Astrocyte (in vitro differentiated cells and primary cell): ENCODE data around the gene CCDC169. TPM values are rescaled to one million over a fixed set of nuclear protein-coding genes. Genes with fewer than 3 reads are reported as not detected.
A peak's percentile ranks its signal among the peaks of the same experiment; 100 is the strongest.
"Not testable (repeated sequence)": the region's sequence is repeated elsewhere in the genome, so short reads cannot be mapped to it uniquely, and the experiment has no call there.

Experiments
- DNase-seq: peaks from one replicate; pipeline ENCODE4 v3.0.0-alpha.2; 2010; ENCODE audit warnings: low read depth
- FAIRE-seq: peaks from 2 replicates; lab custom pipeline; 2011; peaks lifted over from hg19 to GRCh38; lab: Jason Lieb, UNC
- H2AFZ ChIP-seq: 2 replicates; pipeline ENCODE4 v1.6.0; 2012; ENCODE audit warnings: low read depth, low read length, inconsistent platforms
- H3K27ac ChIP-seq: 2 replicates; pipeline ENCODE4 v1.5.1; 2011; ENCODE audit warnings: low read depth, low read length, inconsistent platforms
- H3K27me3 ChIP-seq: 2 replicates; pipeline ENCODE4 v1.6.0; 2011; ENCODE audit warnings: low read length, inconsistent platforms; ENCODE audit not compliant: insufficient read depth
- H3K36me3 ChIP-seq: 2 replicates; pipeline ENCODE4 v1.5.1; 2011; ENCODE audit warnings: low read length, inconsistent platforms; ENCODE audit not compliant: insufficient read depth
- H3K4me1 ChIP-seq: 2 replicates; pipeline ENCODE4 v1.5.1; 2011; ENCODE audit warnings: low read length, inconsistent platforms; ENCODE audit not compliant: insufficient read depth
- H3K4me2 ChIP-seq: 2 replicates; pipeline ENCODE4 v1.6.0; 2012; ENCODE audit warnings: low read length, inconsistent platforms
- H3K4me3 ChIP-seq: 2 replicates; pipeline ENCODE4 v1.5.1; 2011; ENCODE audit warnings: low read depth, mild to moderate bottlenecking, low read length, inconsistent platforms; ENCODE audit not compliant: insufficient read depth
- H3K79me2 ChIP-seq: 2 replicates; pipeline ENCODE4 v1.6.0; 2012; ENCODE audit warnings: mild to moderate bottlenecking, low read length, inconsistent platforms; ENCODE audit not compliant: insufficient read depth
- H3K9ac ChIP-seq: 2 replicates; pipeline ENCODE4 v1.6.0; 2012; ENCODE audit warnings: mild to moderate bottlenecking, low read length, inconsistent platforms
- H3K9me3 ChIP-seq: 2 replicates; pipeline ENCODE4 v1.5.1; 2012; ENCODE audit warnings: low read depth, mild to moderate bottlenecking, low read length, inconsistent platforms; ENCODE audit not compliant: insufficient read depth
- H4K20me1 ChIP-seq: 2 replicates; pipeline ENCODE4 v1.6.0; 2012; ENCODE audit warnings: low read length, inconsistent platforms; ENCODE audit not compliant: insufficient read depth
- H3K27ac Mint-ChIP-seq: one replicate; pipeline ENCODE4 v1.8.0; 2021; ENCODE audit warnings: mild to moderate bottlenecking, mixed read lengths; ENCODE audit not compliant: unreplicated experiment
- H3K27me3 Mint-ChIP-seq: one replicate; pipeline ENCODE4 v1.8.0; 2021; ENCODE audit warnings: low read depth, mixed read lengths; ENCODE audit not compliant: unreplicated experiment
- H3K36me3 Mint-ChIP-seq: one replicate; pipeline ENCODE4 v1.8.0; 2021; ENCODE audit warnings: low read depth, mixed read lengths; ENCODE audit not compliant: unreplicated experiment
- H3K4me1 Mint-ChIP-seq: one replicate; pipeline ENCODE4 v1.8.0; 2021; ENCODE audit warnings: low read depth, mixed read lengths; ENCODE audit not compliant: unreplicated experiment
- H3K4me3 Mint-ChIP-seq: one replicate; pipeline ENCODE4 v1.8.0; 2021; ENCODE audit warnings: mild to moderate bottlenecking, moderate library complexity, mixed read lengths; ENCODE audit not compliant: unreplicated experiment
- H3K9me3 Mint-ChIP-seq: one replicate; pipeline ENCODE4 v1.8.0; 2021; ENCODE audit warnings: mild to moderate bottlenecking, mixed read lengths; ENCODE audit not compliant: unreplicated experiment
- CTCF ChIP-seq: IDR thresholded peaks from 2 replicates; pipeline ENCODE4 v1.5.1; 2011; ENCODE audit warnings: low read depth, mild to moderate bottlenecking, inconsistent platforms, low read length, moderate library complexity; ENCODE audit not compliant: insufficient read depth
- EZH2 ChIP-seq: IDR thresholded peaks from 2 replicates; pipeline ENCODE4 v1.6.1; 2012; ENCODE audit warnings: mild to moderate bottlenecking, low read length, inconsistent platforms; ENCODE audit not compliant: insufficient read depth
- total RNA-seq: library from RNA; stranded (reverse); gene quantifications from 2 replicates; pipeline ENCODE4 v1.2.1, GENCODE V29; 2021

CCDC169 gene
- total RNA-seq, 1 donor from 2014 or later, result 0.98 TPM

GRCh38 chr13:36332986-36333385 is 35.4 kb upstream of the CCDC169 start:
- Histone ChIP-seq H3K9ac (no peak overlapping the region), H3K9me3 (no peaks in the 10 kb centered on the region), H2AFZ (no peak overlapping the region), H3K27me3 (no peaks in the 10 kb centered on the region), H3K4me1 (peaks cover 10% of the 10 kb centered on the region), H3K4me3 (no peak overlapping the region), H3K27ac (peak overlapping the region; percentile 55), H4K20me1 (peaks cover 35% of the 10 kb centered on the region), H3K4me2 (peak overlapping the region; percentile 27), H3K36me3 (peaks cover 13% of the 10 kb centered on the region), H3K79me2 (peaks cover 84% of the 10 kb centered on the region)
- Mint-ChIP-seq H3K4me1 (peaks cover 23% of the 10 kb centered on the region), H3K36me3 (peaks cover 14% of the 10 kb centered on the region), H3K9me3 (no peaks in the 10 kb centered on the region), H3K27me3 (no peaks in the 10 kb centered on the region), H3K4me3 (no peak overlapping the region), H3K27ac (no peak overlapping the region)
- FAIRE-seq, result no peak
- DNase-seq, result no peak
- TF ChIP-seq EZH2, result no peak
- no peak for TF ChIP-seq CTCF

- peaks cover 77% of the 10 kb centered on the region for H3K79me2 ChIP-seq
- not testable (repeated sequence) for H3K27ac Mint-ChIP-seq
Measured at GRCh38 chr13:36332255-36332654, 34.6 kb upstream of the CCDC169 start.

GRCh38 chr13:36331280-36331679 is 33.7 kb upstream of the CCDC169 start:
- no peak for FAIRE-seq
- no peak for DNase-seq
- H3K9me3 Mint-ChIP-seq, result no peaks in the 10 kb centered on the region
- no peak for TF ChIP-seq CTCF
- TF ChIP-seq EZH2, result no peak
- no peak overlapping the region for H3K4me3 Mint-ChIP-seq
- Histone ChIP-seq H3K27me3 (no peaks in the 10 kb centered on the region), H3K4me3 (no peak overlapping the region), H3K27ac (no peak overlapping the region), H3K9ac (no peak overlapping the region), H3K9me3 (no peaks in the 10 kb centered on the region), H3K4me2 (no peak overlapping the region), H2AFZ (no peak overlapping the region), H3K4me1 (peaks cover 10% of the 10 kb centered on the region), H3K36me3 (peaks cover 19% of the 10 kb centered on the region), H3K79me2 (peaks cover 67% of the 10 kb centered on the region), H4K20me1 (peaks cover 18% of the 10 kb centered on the region)
- peaks cover 19% of the 10 kb centered on the region for H3K4me1 Mint-ChIP-seq
- no peak overlapping the region for H3K27ac Mint-ChIP-seq
- no peaks in the 10 kb centered on the region for H3K27me3 Mint-ChIP-seq
- peaks cover 14% of the 10 kb centered on the region for H3K36me3 Mint-ChIP-seq

More at GRCh38 chr13:36332255-36332654, 34.6 kb upstream of the CCDC169 start:
- not testable (repeated sequence) for H3K4me2 ChIP-seq, H3K9me3 ChIP-seq, H2AFZ ChIP-seq, H3K27me3 ChIP-seq, H3K9ac ChIP-seq, H3K27me3 Mint-ChIP-seq, H3K4me3 Mint-ChIP-seq, FAIRE-seq, DNase-seq, H3K9me3 Mint-ChIP-seq, H3K4me3 ChIP-seq
- Histone ChIP-seq H4K20me1 (peaks cover 28% of the 10 kb centered on the region), H3K4me1 (peaks cover 10% of the 10 kb centered on the region), H3K27ac (peak overlapping the region; percentile 27), H3K36me3 (peaks cover 13% of the 10 kb centered on the region)
- H3K4me1 Mint-ChIP-seq, result peaks cover 19% of the 10 kb centered on the region
- H3K36me3 Mint-ChIP-seq, result peaks cover 14% of the 10 kb centered on the region
